Mammary epithelial cell (primary cell): ENCODE measurements around the gene DOCK2.

Experiments used
- CTCF ChIP-seq, 2 donors: IDR thresholded peaks in 1 of 2; conservative IDR thresholded peaks in 1 of 2; 2 replicates each; pipeline ENCODE4 v1.5.1; 2011 to 2012; ENCODE audit warnings: inconsistent platforms in 2 of 2, low read length in 2 of 2, mild to moderate bottlenecking in 2 of 2, control low read depth in 1 of 2, low read depth in 1 of 2; ENCODE audit not compliant: insufficient read depth in 1 of 2; ENCODE audit errors: extremely low read depth in 1 of 2
- EZH2 ChIP-seq: IDR thresholded peaks from 2 replicates; pipeline ENCODE4 v1.6.1; 2012; ENCODE audit warnings: low read length, inconsistent platforms, borderline replicate concordance

DNA sequence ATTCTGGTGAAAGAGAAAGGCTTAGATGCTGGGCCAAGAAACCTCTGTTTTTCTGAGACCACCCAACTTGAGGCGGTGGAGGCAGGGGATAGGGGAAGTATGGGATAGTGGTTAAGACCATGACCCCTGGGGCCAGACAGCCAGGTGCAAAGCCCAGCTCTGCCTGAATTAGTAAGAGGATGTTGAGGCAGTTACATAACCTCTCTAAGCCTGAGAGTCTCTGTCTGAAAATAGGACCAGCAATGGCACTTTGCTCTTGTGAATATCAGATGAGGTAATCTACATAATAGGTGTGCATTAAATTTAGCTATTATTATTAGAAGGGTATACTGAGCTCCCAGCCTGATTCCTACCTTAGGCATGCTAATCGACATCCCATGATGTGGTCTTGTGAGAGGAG is 68.2 kb downstream of the DOCK2 start:
- TF ChIP-seq CTCF (conservative IDR thresholded peaks at IDR 0.05 in 1 of 2, IDR thresholded peaks at IDR 0.05 in 1 of 2; ENCODE audit: extremely low read depth in 1 of 2, insufficient read depth in 1 of 2, low read depth in 1 of 2, low read length in 2 of 2): no peak
- no peak for TF ChIP-seq EZH2
